Colonic mucosa (tissue), 4 donors: ENCODE measurements around the gene CEP95. TPM values are rescaled to one million over a fixed set of nuclear protein-coding genes. Genes with fewer than 3 reads are reported as not detected.
A peak's percentile ranks its signal among the peaks of the same experiment; 100 is the strongest.

Experiments
- DNase-seq: peaks from one replicate; pipeline ENCODE4 v3.0.0-alpha.2; 2020
- H3K27ac ChIP-seq: fragments of 200-600 bp; one replicate; pipeline ENCODE4 v1.8.0; 2021
- H3K27me3 ChIP-seq: fragments of 200-600 bp; one replicate; pipeline ENCODE4 v1.8.0; 2021
- H3K36me3 ChIP-seq: fragments of 200-600 bp; one replicate; pipeline ENCODE4 v1.8.0; 2021
- H3K4me1 ChIP-seq: fragments of 200-600 bp; one replicate; pipeline ENCODE4 v1.8.0; 2021; ENCODE audit warnings: mild to moderate bottlenecking
- H3K4me3 ChIP-seq: fragments of 200-600 bp; one replicate; pipeline ENCODE4 v1.8.0; 2021
- H3K9ac ChIP-seq, 2 donors: one replicate each; pipeline ENCODE4 v1.7.0; 2013; ENCODE audit warnings: control low read depth in 2 of 2, low read depth in 2 of 2, low read length in 2 of 2
- H3K9me3 ChIP-seq: fragments of 200-600 bp; one replicate; pipeline ENCODE4 v1.8.0; 2021
- intact Hi-C: fragments of 100-400 bp; cut with DNase I; formaldehyde crosslinking; loops from one replicate; pipeline ENCODE4 v1.14.1; 2022
- total RNA-seq, 2 donors: library from RNA; stranded (reverse); fragmentation: NEBNext Ultra II Directional in 1 of 2; extraction: Animal tissue kit (Norgen Biotek cat#: 25700) in 1 of 2; gene quantifications; one replicate each; pipeline ENCODE4 v1.2.1, GENCODE V29; 2021
- TF ChIP-seq, protein P1 (sequence below): fragments of 200-600 bp; IDR thresholded peaks from one replicate; pipeline ENCODE4 v1.8.0; 2022; ENCODE audit warnings: antibody characterized with exemption, mild to moderate bottlenecking
- donor health status: healthy.
- donor health status: DM: no; HTN: no; CAD: no.
- donor health status: DM: no; HTN: no; CAD: no.

The CEP95 gene
- total RNA-seq, 2 donors from 2014 or later = 26.4 to 28.5 TPM

DNA sequence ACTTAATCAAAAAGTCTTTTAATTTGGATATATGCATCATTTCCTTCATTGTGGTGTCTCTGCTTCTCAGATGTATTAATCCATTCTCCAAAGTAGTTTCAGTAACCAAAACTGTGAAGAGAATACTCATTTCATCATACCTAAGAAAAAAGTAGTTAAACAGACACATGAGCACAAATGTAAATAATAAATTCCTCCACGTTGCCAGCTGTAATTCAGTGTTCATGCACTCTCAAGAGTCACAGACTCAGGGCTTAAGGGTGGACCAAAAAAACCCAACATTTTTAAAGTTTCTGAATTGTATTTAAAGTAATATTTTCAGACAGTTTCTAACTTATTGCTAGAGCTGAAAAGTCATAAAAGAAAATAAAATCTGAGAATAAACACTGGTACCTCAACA lies 28.9 kb upstream of the CEP95 start:
- intact Hi-C loops = no loop called here
- H3K9me3 ChIP-seq = no peaks in the 10 kb centered on the region
- TF ChIP-seq, protein P1, sequence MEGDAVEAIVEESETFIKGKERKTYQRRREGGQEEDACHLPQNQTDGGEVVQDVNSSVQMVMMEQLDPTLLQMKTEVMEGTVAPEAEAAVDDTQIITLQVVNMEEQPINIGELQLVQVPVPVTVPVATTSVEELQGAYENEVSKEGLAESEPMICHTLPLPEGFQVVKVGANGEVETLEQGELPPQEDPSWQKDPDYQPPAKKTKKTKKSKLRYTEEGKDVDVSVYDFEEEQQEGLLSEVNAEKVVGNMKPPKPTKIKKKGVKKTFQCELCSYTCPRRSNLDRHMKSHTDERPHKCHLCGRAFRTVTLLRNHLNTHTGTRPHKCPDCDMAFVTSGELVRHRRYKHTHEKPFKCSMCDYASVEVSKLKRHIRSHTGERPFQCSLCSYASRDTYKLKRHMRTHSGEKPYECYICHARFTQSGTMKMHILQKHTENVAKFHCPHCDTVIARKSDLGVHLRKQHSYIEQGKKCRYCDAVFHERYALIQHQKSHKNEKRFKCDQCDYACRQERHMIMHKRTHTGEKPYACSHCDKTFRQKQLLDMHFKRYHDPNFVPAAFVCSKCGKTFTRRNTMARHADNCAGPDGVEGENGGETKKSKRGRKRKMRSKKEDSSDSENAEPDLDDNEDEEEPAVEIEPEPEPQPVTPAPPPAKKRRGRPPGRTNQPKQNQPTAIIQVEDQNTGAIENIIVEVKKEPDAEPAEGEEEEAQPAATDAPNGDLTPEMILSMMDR = no peak
- no peak overlapping the region for H3K27ac ChIP-seq
- DNase-seq = no peak
- H3K9ac ChIP-seq = no peak overlapping the region
- no peaks in the 10 kb centered on the region for H3K27me3 ChIP-seq
- no peaks in the 10 kb centered on the region for H3K4me1 ChIP-seq
- H3K36me3 ChIP-seq = no peaks in the 10 kb centered on the region
- H3K4me3 ChIP-seq = no peak overlapping the region

DNA sequence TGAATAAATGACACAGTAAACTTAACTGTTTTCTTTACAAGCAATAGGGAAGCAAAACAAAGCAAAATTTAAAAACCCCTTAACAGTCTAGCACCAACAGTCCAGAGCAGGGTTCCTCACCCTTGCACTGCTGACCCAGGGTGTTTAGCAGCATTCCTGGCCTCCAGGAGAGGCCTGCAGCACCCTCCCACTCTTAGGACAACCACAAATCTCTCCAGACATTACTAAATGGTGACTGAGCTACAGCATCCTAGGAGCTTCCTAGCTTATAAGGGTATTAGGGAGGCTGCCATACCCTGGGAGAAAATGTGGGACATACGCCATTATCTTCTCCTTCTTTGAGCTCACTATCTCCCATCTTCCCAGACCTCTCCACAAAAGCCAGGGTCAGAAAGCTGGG lies 25.8 kb upstream of the CEP95 start:
- no peak overlapping the region for H3K9ac ChIP-seq
- intact Hi-C loops = no loop called here
- DNase-seq = no peak
- TF ChIP-seq, protein P1 = no peak
- H3K27me3 ChIP-seq = no peaks in the 10 kb centered on the region
- H3K4me1 ChIP-seq = no peaks in the 10 kb centered on the region
- H3K9me3 ChIP-seq = no peaks in the 10 kb centered on the region
- H3K27ac ChIP-seq = no peak overlapping the region
- H3K4me3 ChIP-seq = no peak overlapping the region
- peaks cover 1% of the 10 kb centered on the region for H3K36me3 ChIP-seq

DNA sequence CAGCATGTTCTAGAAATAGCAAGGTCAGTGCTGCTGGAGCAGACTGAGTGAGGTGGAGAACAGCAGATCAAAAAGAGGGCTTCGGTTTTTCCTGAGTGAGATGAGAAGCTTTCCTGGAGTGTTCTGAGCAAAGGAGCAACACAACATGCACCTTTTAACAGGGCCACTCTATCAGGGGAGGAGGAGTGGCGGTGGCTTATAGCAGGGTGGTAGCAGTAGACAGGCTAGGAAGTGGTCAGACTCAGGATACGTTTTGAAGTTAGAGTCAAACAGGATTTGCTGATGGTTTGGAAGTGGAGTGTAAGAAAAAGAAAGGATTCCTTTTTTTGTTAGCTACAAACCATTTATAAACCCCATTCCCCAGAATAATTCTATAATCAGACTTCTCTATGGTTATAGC lies 22.4 kb upstream of the CEP95 start:
- Histone ChIP-seq H3K4me3 (no peak overlapping the region), H3K27ac (no peak overlapping the region), H3K9me3 (no peaks in the 10 kb centered on the region), H3K4me1 (no peaks in the 10 kb centered on the region), H3K27me3 (no peaks in the 10 kb centered on the region), H3K9ac (no peak overlapping the region), H3K36me3 (peaks cover 3% of the 10 kb centered on the region)
- TF ChIP-seq, protein P1 = no peak
- no peak for DNase-seq
- intact Hi-C loops = no loop called here

DNA sequence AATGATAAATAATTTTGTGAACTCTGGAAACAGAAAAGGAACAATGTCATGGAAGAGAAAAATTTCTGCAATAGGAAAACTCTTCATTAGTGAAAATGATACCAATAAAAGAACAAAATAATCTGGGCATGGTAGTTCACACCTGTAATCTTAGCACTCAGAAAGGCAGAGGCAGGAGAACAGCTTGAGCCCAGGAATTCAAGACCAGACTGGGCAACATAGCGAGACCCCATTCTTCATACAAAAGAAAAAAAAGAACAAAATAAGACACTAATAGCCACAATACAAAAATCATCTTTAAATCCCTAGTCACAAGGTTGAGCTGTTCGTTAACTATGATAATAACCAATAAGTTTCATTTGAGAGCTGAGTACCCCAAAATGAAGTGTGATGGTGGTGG lies 18.5 kb upstream of the CEP95 start:
- TF ChIP-seq, protein P1 = no peak
- intact Hi-C loops = no loop called here
- H3K4me1 ChIP-seq = no peaks in the 10 kb centered on the region
- H3K9me3 ChIP-seq = no peaks in the 10 kb centered on the region
- H3K9ac ChIP-seq = no peak overlapping the region
- DNase-seq = no peak
- H3K27me3 ChIP-seq = no peaks in the 10 kb centered on the region
- H3K27ac ChIP-seq = no peak overlapping the region
- no peak overlapping the region for H3K4me3 ChIP-seq
- H3K36me3 ChIP-seq = peaks cover 3% of the 10 kb centered on the region

DNA sequence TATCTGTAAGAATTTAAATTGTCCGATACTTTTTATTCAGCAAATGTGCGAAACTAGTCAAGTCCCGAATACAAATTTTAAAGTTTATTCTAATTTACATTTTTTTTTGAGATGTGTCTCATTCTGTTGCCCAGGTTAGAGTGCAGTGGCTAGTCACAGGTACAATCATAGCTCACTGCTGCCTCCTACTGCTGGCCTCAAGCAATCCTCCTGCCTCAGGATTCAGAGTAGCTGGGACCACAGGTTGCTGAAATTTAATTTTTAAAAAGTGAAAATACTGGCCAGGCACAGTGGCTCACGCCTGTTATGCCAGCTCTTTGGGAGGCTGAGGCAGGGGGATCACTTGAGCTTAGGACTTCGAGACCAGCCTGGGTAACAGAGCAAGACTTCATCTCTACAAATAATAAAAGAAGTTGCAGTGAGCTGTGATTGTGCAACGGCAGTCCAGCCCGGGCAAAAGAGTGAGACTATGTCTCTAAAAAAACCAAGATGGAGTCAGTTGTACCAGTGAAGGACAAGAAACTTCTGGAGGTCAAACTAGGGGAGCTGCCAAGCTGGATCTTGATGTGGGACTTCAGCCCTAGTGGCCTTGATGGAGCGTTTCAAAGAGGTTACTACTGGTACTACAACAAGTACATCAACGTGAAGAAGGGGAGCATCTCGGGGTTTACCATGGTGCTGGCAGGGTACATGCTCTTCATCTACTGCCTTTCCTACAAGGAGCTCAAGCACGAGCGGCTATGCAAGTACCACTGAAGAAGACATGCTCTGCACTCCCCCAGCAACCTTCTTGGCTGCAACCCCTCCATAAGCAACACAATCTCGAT lies 15.5 kb upstream of the CEP95 start:
- no peaks in the 10 kb centered on the region for H3K36me3 ChIP-seq
- intact Hi-C loops = loop anchor here (2.0 kb wide), 1 partner anchor 70 kb away; no protein-coding TSS in a partner anchor
- H3K4me1 ChIP-seq = peaks cover 5% of the 10 kb centered on the region
- H3K4me3 ChIP-seq = no peak overlapping the region
- no peaks in the 10 kb centered on the region for H3K27me3 ChIP-seq
- TF ChIP-seq, protein P1 = peak; percentile 60
- no peaks in the 10 kb centered on the region for H3K9me3 ChIP-seq
- H3K9ac ChIP-seq = no peak overlapping the region
- no peak overlapping the region for H3K27ac ChIP-seq
- DNase-seq = peak; percentile 53
